GM12878 (cell line): ENCODE results near the gene RND2. TPM values are rescaled to one million over a fixed set of nuclear protein-coding genes. Genes with fewer than 3 reads are reported as not detected.

Experiments
- CHD4 ChIP-seq: fragments of 200-600 bp; sonication (generic); IDR thresholded peaks from 2 replicates; pipeline ENCODE4 v1.6.1; 2016; ENCODE audit warnings: mild to moderate bottlenecking
- CREM ChIP-seq: IDR thresholded peaks from 2 replicates; pipeline ENCODE4 v1.6.1; 2014; ENCODE audit warnings: antibody characterized with exemption, low read depth
- CUX1 ChIP-seq: IDR thresholded peaks from 2 replicates; pipeline ENCODE4 v1.6.1; 2012; ENCODE audit warnings: improper control_type of control experiment, low read depth, low read length; ENCODE audit not compliant: insufficient replicate concordance
- IKZF2 ChIP-seq, 2 experiments: fragments of 450-650 bp; IDR thresholded peaks; 2 replicates each; pipeline ENCODE4 v1.6.1; 2017; ENCODE audit warnings: mild to moderate bottlenecking in 2 of 2, moderate library complexity in 2 of 2
- KAT2A ChIP-seq: conservative IDR thresholded peaks from 2 replicates; pipeline ENCODE4 v1.6.1; 2011; ENCODE audit warnings: low read depth, low read length; ENCODE audit not compliant: control insufficient read depth
- MXI1 ChIP-seq: fragments of 150-350 bp; IDR thresholded peaks from 2 replicates; pipeline ENCODE4 v1.6.1; 2011; ENCODE audit warnings: low read depth, mild to moderate bottlenecking, inconsistent platforms, low read length, improper control_type of control experiment
- MYC ChIP-seq: IDR thresholded peaks from 2 replicates; pipeline ENCODE4 v1.6.1; 2011; ENCODE audit warnings: mild to moderate bottlenecking, low read length, moderate library complexity, inconsistent platforms; ENCODE audit not compliant: insufficient read depth, insufficient replicate concordance, insufficient read length, severe bottlenecking
- NRF1 ChIP-seq: conservative IDR thresholded peaks from 2 replicates; pipeline ENCODE4 v1.6.1; 2011; ENCODE audit warnings: mild to moderate bottlenecking, low read depth, low read length, improper control_type of control experiment
- PRDM15 ChIP-seq: fragments of 450-650 bp; formaldehyde crosslinking; IDR thresholded peaks from 2 replicates; pipeline ENCODE4 v1.4.0; 2020; ENCODE audit warnings: mild to moderate bottlenecking, moderate library complexity
- SIX5 ChIP-seq: IDR thresholded peaks from 2 replicates; pipeline ENCODE4 v1.6.1; 2011; ENCODE audit warnings: mild to moderate bottlenecking, low read depth, low read length, moderate library complexity; ENCODE audit not compliant: severe bottlenecking
- ZBTB33 ChIP-seq: fragments of 450-650 bp; IDR thresholded peaks from 2 replicates; pipeline ENCODE4 v1.6.1; 2017; ENCODE audit warnings: mild to moderate bottlenecking
- ZBTB40 ChIP-seq: fragments of 450-650 bp; IDR thresholded peaks from 2 replicates; pipeline ENCODE4 v1.6.1; 2016; ENCODE audit warnings: mild to moderate bottlenecking, moderate library complexity, borderline replicate concordance
- ZNF207 ChIP-seq: fragments of 450-650 bp; IDR thresholded peaks from 2 replicates; pipeline ENCODE4 v1.6.1; 2014; ENCODE audit warnings: antibody characterized with exemption, mild to moderate bottlenecking, borderline replicate concordance
- polyA plus RNA-seq, 11 experiments: library from polyadenylated mRNA; depleted of rRNA in 4 of 11; unstranded in 6 of 11; stranded (reverse) in 5 of 11; fragments of >200 nt; fragmentation: Nextera tagmentation in 4 of 11; fragmentation: Illumina TruSeq in 1 of 11; extraction: Ambion mirVana in 4 of 11; extraction: Trizol in 1 of 11; gene quantifications; 1 replicate in 1 of 11; 2 replicates in 10 of 11; pipeline versions ENCODE4 v1.2.1 to v1.2.3, GENCODE V29; 2011 to 2016; ENCODE audit warnings: inconsistent platforms in 2 of 11, missing spikeins in 2 of 11, low read depth in 1 of 11
- total RNA-seq, 4 experiments: library from RNA; depleted of rRNA in 3 of 4; stranded (reverse); fragments of >200 nt in 3 of 4; fragmentation: Illumina TruSeq in 1 of 4; extraction: Trizol in 1 of 4; gene quantifications; 2 replicates each; pipeline versions ENCODE4 v1.2.1 to v1.2.3, GENCODE V29; 2013 to 2021

The RND2 gene
- total and polyA plus RNA-seq, 10 of the 15 experiments (the other 5 are each of a cell fraction or from before 2014, with no cell fraction given) = 0.01 to 0.05 (median 0.03) TPM; not detected in 6

- TF ChIP-seq PRDM15 (CRISPR knock-in tag) (no peak), KAT2A (no peak), IKZF2 (IDR thresholded peaks at IDR 0.05) (peak; percentile 37 to 68; a peak in 2 of 4 replicates), MXI1 (no peak), MYC (no peak), ZBTB40 (no peak), CUX1 (no peak), NRF1 (no peak), CREM (no peak), SIX5 (no peak), CHD4 (no peak), ZBTB33 (no peak), ZNF207 (no peak)
Measured at GRCh38 chr17:42979511-42980273, 45.3 kb upstream of the RND2 start, which contains the start of gene PTGES3L (continued).
